ENCODE data around the gene PPIP5K1. TPM values are rescaled to one million over a fixed set of nuclear protein-coding genes. Genes with fewer than 3 reads are reported as not detected.

Gene PPIP5K1
- total RNA-seq (2022; extraction: Qiagen RNA extraction; ENCODE audit: low read depth): 5.1 to 8.1 TPM (median 5.8 TPM) in 5 replicates

GRCh38 chr15:43589778-43590466, at the start of gene PPIP5K1:
TSS of gene PPIP5K1 (minus strand) at chr15:43590208. CDS start at chr15:43584504, 5,704 bp downstream.

GRCh38 chr15:43618700-43619099, 28.7 kb upstream of the PPIP5K1 start, which contains the start of gene STRC:
TSS of gene STRC (minus strand) at chr15:43618800. CDS start at chr15:43618722, 78 bp downstream.

GRCh38 chr15:43593328-43594190, 3.6 kb upstream of the PPIP5K1 start, which contains the start of gene CKMT1B:
TSS of gene CKMT1B (plus strand) at chr15:43594027. CDS start at chr15:43594219, 192 bp downstream.

GRCh38 chr15:43517354-43518196, 72.4 kb downstream of the PPIP5K1 start, which contains the start of gene MAP1A:
TSS of gene MAP1A (plus strand) at chr15:43517608. CDS start at chr15:43521474, 3,866 bp downstream.

GRCh38 chr15:43492673-43493601, 97.1 kb downstream of the PPIP5K1 start, which contains the start of gene TP53BP1:
TSS of gene TP53BP1 (minus strand) at chr15:43493156. CDS start at chr15:43493043, 113 bp downstream.

Other genes starting within 250 kb of the PPIP5K1 start
- 9.2 to 11.1 TPM (median 10.1 TPM) in 5 replicates for gene ZSCAN29, start 219.2 kb downstream of the PPIP5K1 start, total RNA-seq (2022; extraction: Qiagen RNA extraction; ENCODE audit: low read depth)
- gene TUBGCP4, start 219.1 kb downstream of the PPIP5K1 start, total RNA-seq (2022; extraction: Qiagen RNA extraction; ENCODE audit: low read depth): 5.2 to 6.9 TPM (median 6.5 TPM) in 5 replicates
- 18.2 to 22.5 TPM (median 21.3 TPM) in 5 replicates for gene TP53BP1, start 97.1 kb downstream of the PPIP5K1 start, total RNA-seq (2022; extraction: Qiagen RNA extraction; ENCODE audit: low read depth)
- gene MAP1A, start 72.6 kb downstream of the PPIP5K1 start, total RNA-seq (2022; extraction: Qiagen RNA extraction; ENCODE audit: low read depth): 0.70 to 1.0 TPM (median 0.81 TPM) in 5 replicates
- gene CKMT1B, start 3.8 kb upstream of the PPIP5K1 start, total RNA-seq (2022; extraction: Qiagen RNA extraction; ENCODE audit: low read depth): 2.6 to 7.6 TPM (median 3.8 TPM) in 5 replicates
- 0.09 to 0.45 TPM (median 0.13 TPM) in 5 replicates for gene STRC, start 28.6 kb upstream of the PPIP5K1 start, total RNA-seq (2022; extraction: Qiagen RNA extraction; ENCODE audit: low read depth)
- gene CATSPER2, start 58.6 kb upstream of the PPIP5K1 start, total RNA-seq (2022; extraction: Qiagen RNA extraction; ENCODE audit: low read depth): 0.40 to 3.4 TPM (median 0.84 TPM) in 5 replicates
- 1.2 to 3.3 TPM (median 2.4 TPM) in 5 replicates for gene CKMT1A, start 103.7 kb upstream of the PPIP5K1 start, total RNA-seq (2022; extraction: Qiagen RNA extraction; ENCODE audit: low read depth)
- 284 to 371 TPM (median 365 TPM) in 5 replicates for gene PDIA3, start 156.2 kb upstream of the PPIP5K1 start, total RNA-seq (2022; extraction: Qiagen RNA extraction; ENCODE audit: low read depth)
- 1.1 to 2.2 TPM (median 1.6 TPM) in 5 replicates for gene ELL3, start 186.8 kb upstream of the PPIP5K1 start, total RNA-seq (2022; extraction: Qiagen RNA extraction; ENCODE audit: low read depth)
- 438 to 716 TPM (median 681 TPM) in 5 replicates for gene SERF2, start 202.1 kb upstream of the PPIP5K1 start, total RNA-seq (2022; extraction: Qiagen RNA extraction; ENCODE audit: low read depth)
- 0.05 to 0.12 TPM (median 0.08 TPM) in 4 of 5 replicates, not detected in the other for gene SERINC4, start 210.0 kb upstream of the PPIP5K1 start, total RNA-seq (2022; extraction: Qiagen RNA extraction; ENCODE audit: low read depth)
- gene HYPK, start 210.4 kb upstream of the PPIP5K1 start, total RNA-seq (2022; extraction: Qiagen RNA extraction; ENCODE audit: low read depth): 3.0 to 6.1 TPM (median 4.8 TPM) in 5 replicates
- 24.9 to 33.6 TPM (median 28.5 TPM) in 5 replicates for gene MFAP1, start 234.5 kb upstream of the PPIP5K1 start, total RNA-seq (2022; extraction: Qiagen RNA extraction; ENCODE audit: low read depth)
- gene WDR76, start 236.8 kb upstream of the PPIP5K1 start, total RNA-seq (2022; extraction: Qiagen RNA extraction; ENCODE audit: low read depth): 10.5 to 15.0 TPM (median 12.0 TPM) in 5 replicates